Lung (tissue), 12 donors: ENCODE data around the gene ARHGAP15. TPM values are rescaled to one million over a fixed set of nuclear protein-coding genes. Genes with fewer than 3 reads are reported as not detected.

Experiments
- ATAC-seq: fragments of 200-7000 bp; cut with Tn5 transposase; one replicate; pipeline ENCODE4 v1.9.1; 2020; ENCODE audit warnings: moderate number of reproducible peaks; ENCODE audit not compliant: insufficient read depth, low FRiP score
- DNase-seq, 3 donors: peaks; one replicate each; pipeline ENCODE4 v3.0.0-alpha.2; 2013 to 2017
- H3K27ac ChIP-seq, 2 donors: one replicate each; pipeline ENCODE4 v1.5.1; 2013; ENCODE audit warnings: mild to moderate bottlenecking in 2 of 2, moderate library complexity in 2 of 2, control low read depth in 1 of 2, inconsistent platforms in 1 of 2, low read depth in 1 of 2, low read length in 1 of 2
- H3K27me3 ChIP-seq, 3 donors: one replicate each; pipeline ENCODE4 v1.5.1; 2013; ENCODE audit warnings: low read length in 2 of 3; ENCODE audit not compliant: control insufficient read depth in 3 of 3, insufficient read depth in 3 of 3
- H3K36me3 ChIP-seq, 4 donors: one replicate each; pipeline ENCODE4 v1.5.1; 2013; ENCODE audit warnings: low read length in 4 of 4, mild to moderate bottlenecking in 1 of 4, moderate library complexity in 1 of 4; ENCODE audit not compliant: control insufficient read depth in 4 of 4, insufficient read depth in 4 of 4
- H3K4me1 ChIP-seq, 5 donors: one replicate each; pipeline ENCODE4 v1.5.1; 2013; ENCODE audit warnings: low read length in 5 of 5, mild to moderate bottlenecking in 2 of 5, moderate library complexity in 1 of 5; ENCODE audit not compliant: control insufficient read depth in 5 of 5, insufficient read depth in 5 of 5
- H3K4me3 ChIP-seq: one replicate; pipeline ENCODE4 v1.5.1; 2013; ENCODE audit warnings: mild to moderate bottlenecking, control low read depth, moderate library complexity
- H3K9ac ChIP-seq, 2 donors: one replicate each; pipeline ENCODE4 v1.5.1; 2013; ENCODE audit warnings: low read length in 2 of 2, control low read depth in 1 of 2; ENCODE audit not compliant: insufficient read depth in 1 of 2
- H3K9me3 ChIP-seq, 4 donors: one replicate each; pipeline ENCODE4 v1.5.1; 2013; ENCODE audit warnings: low read length in 3 of 4, mild to moderate bottlenecking in 1 of 4, moderate library complexity in 1 of 4; ENCODE audit not compliant: control insufficient read depth in 4 of 4, insufficient read depth in 3 of 4
- WGBS, 2 donors: extraction: QIAGEN DNeasy Blood & Tissue Kit; methylation state at CpG; one replicate each; pipeline ENCODE4 v1.1.7; 2013; 5-methylcytosine and 5-hydroxymethylcytosine counted together
- polyA plus RNA-seq, 2 donors: library from polyadenylated mRNA; stranded (reverse); fragments of 200-250 nt; gene quantifications; one replicate each; pipeline ENCODE4 v1.2.1, GENCODE V29; 2013
- total RNA-seq, 2 donors: library from RNA; depleted of rRNA in 1 of 2; stranded (reverse); fragments of >200 nt in 1 of 2; gene quantifications; one replicate each; pipeline ENCODE4 v1.2.1, GENCODE V29; 2014 to 2021
- TF ChIP-seq, protein P1 (sequence below): IDR thresholded peaks from 2 replicates; pipeline ENCODE4 v1.5.1; 2012; ENCODE audit warnings: mild to moderate bottlenecking; ENCODE audit errors: control extremely low read depth, extremely low read depth
- donor health status: control.
- donor health status: control.
- donor health status: Bipolar disorder and iron deficiency.
- donor health status: healthy.
- donor health status: DM: yes; HTN: yes; CAD: no.

Gene ARHGAP15
- total and polyA plus RNA-seq, 4 donors = 5.9 to 74.3 (median 13.2) TPM

GRCh38 chr2:143218621-143219020, 89.4 kb downstream of the ARHGAP15 start:
- no peak for DNase-seq
- no peaks in the 10 kb centered on the region for H3K4me1 ChIP-seq
- H3K4me3 ChIP-seq = no peak overlapping the region
- ATAC-seq = no peak
- WGBS, 2 donors = 93 to 95% methylated on average over 6 of the region's 6 CpGs
- H3K27ac ChIP-seq = no peak overlapping the region
- no peaks in the 10 kb centered on the region for H3K27me3 ChIP-seq
- TF ChIP-seq, protein P1, sequence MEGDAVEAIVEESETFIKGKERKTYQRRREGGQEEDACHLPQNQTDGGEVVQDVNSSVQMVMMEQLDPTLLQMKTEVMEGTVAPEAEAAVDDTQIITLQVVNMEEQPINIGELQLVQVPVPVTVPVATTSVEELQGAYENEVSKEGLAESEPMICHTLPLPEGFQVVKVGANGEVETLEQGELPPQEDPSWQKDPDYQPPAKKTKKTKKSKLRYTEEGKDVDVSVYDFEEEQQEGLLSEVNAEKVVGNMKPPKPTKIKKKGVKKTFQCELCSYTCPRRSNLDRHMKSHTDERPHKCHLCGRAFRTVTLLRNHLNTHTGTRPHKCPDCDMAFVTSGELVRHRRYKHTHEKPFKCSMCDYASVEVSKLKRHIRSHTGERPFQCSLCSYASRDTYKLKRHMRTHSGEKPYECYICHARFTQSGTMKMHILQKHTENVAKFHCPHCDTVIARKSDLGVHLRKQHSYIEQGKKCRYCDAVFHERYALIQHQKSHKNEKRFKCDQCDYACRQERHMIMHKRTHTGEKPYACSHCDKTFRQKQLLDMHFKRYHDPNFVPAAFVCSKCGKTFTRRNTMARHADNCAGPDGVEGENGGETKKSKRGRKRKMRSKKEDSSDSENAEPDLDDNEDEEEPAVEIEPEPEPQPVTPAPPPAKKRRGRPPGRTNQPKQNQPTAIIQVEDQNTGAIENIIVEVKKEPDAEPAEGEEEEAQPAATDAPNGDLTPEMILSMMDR = no peak
- H3K9me3 ChIP-seq = no peaks in the 10 kb centered on the region
- no peak overlapping the region for H3K9ac ChIP-seq
- no peaks in the 10 kb centered on the region for H3K36me3 ChIP-seq

DNA sequence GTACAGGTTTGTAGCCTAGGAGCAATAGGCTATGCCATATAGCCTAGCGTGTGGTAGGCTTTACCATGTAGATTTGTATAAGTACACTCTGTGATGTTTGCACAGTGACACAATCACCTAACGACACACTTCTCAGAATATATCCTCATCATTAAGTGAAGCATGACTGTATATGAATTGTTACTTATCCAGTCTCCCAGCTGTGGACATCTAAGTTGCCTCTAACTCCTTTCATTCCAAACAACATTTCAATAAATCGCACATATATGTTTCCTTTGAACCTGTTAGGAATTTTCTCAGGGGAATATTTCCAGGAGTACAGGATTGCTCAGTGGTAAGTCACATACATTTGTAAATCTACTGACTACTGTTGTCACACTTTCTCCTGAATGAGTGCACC, 90.0 kb downstream of the ARHGAP15 start:
- Histone ChIP-seq H3K27me3 (no peaks in the 10 kb centered on the region), H3K4me3 (no peak overlapping the region), H3K9ac (no peak overlapping the region), H3K4me1 (no peaks in the 10 kb centered on the region), H3K36me3 (no peaks in the 10 kb centered on the region), H3K9me3 (no peaks in the 10 kb centered on the region), H3K27ac (no peak overlapping the region)
- DNase-seq (no peak), ATAC-seq (no peak)
- WGBS, 2 donors = 84% methylated on average over 3 of the region's 3 CpGs
- TF ChIP-seq, protein P1 = no peak

GRCh38 chr2:143223556-143223955, 94.3 kb downstream of the ARHGAP15 start:
- no peaks in the 10 kb centered on the region for H3K9me3 ChIP-seq
- 78 to 100% methylated on average over 1 of the region's 1 CpG for WGBS, 2 donors
- H3K4me1 ChIP-seq = no peaks in the 10 kb centered on the region
- ATAC-seq (no peak), DNase-seq (no peak)
- no peaks in the 10 kb centered on the region for H3K27me3 ChIP-seq
- H3K36me3 ChIP-seq = no peaks in the 10 kb centered on the region
- no peak overlapping the region for H3K4me3 ChIP-seq
- H3K27ac ChIP-seq = no peak overlapping the region
- H3K9ac ChIP-seq = no peak overlapping the region
- TF ChIP-seq, protein P1 = no peak

GRCh38 chr2:143225931-143226330, 96.7 kb downstream of the ARHGAP15 start:
- Histone ChIP-seq H3K27ac (no peak overlapping the region), H3K36me3 (no peaks in the 10 kb centered on the region), H3K27me3 (no peaks in the 10 kb centered on the region), H3K4me3 (no peak overlapping the region), H3K9ac (no peak overlapping the region), H3K4me1 (no peaks in the 10 kb centered on the region), H3K9me3 (no peaks in the 10 kb centered on the region)
- no peak for ATAC-seq
- WGBS, 2 donors = 68 to 88% methylated on average over 4 of the region's 4 CpGs
- TF ChIP-seq, protein P1 = no peak
- DNase-seq = no peak
